HepG2 (cell line): ENCODE measurements around the gene SERPINE2. TPM values are rescaled to one million over a fixed set of nuclear protein-coding genes. Genes with fewer than 3 reads are reported as not detected.

ENCODE experiments used
- ATAC-seq: fragments of 200-7000 bp; cut with Tn5 transposase; 3 replicates; pipeline ENCODE4 v1.9.1; 2020; ENCODE audit warnings: mild to moderate bottlenecking, moderate library complexity
- BruUV-seq: library from RNA; stranded (reverse); fragments of 400-500 nt; replicated peaks from 2 replicates; lab custom pipeline; 2021; lab: Mats Ljungman, UMichigan
- CTCF ChIA-PET: fragments of 300-600 bp; formaldehyde crosslinking; extraction: SDS; loops from one replicate; lab custom pipeline; 2021; ENCODE audit warnings: low total read pairs, inconsistent platforms, low intra/inter-chr PET ratio; lab: Yijun Ruan, JAX
- POLR2A ChIA-PET: fragments of 350-600 bp; sonication (Branson Sonifier 250); formaldehyde crosslinking; loops from one replicate; lab custom pipeline; 2020; ENCODE audit warnings: antibody characterized with exemption, inconsistent platforms; lab: Yijun Ruan, JAX
- DNase-seq: peaks from one replicate; pipeline ENCODE4 v3.0.0-alpha.2; 2015; ENCODE audit warnings: low spot score
- FAIRE-seq: peaks from 3 replicates; lab custom pipeline; 2011; peaks lifted over from hg19 to GRCh38; lab: Jason Lieb, UNC
- H2AFZ ChIP-seq: one replicate; pipeline ENCODE4 v1.6.1; 2011; ENCODE audit warnings: low read length, inconsistent platforms
- H3K27ac ChIP-seq: fragments of 300-600 bp; 3 replicates; pipeline ENCODE4 v1.8.0; 2011; ENCODE audit warnings: mixed run types, mild to moderate bottlenecking, mixed read lengths, low read length, inconsistent platforms; ENCODE audit not compliant: insufficient read depth; ENCODE audit errors: extremely low read length
- H3K27me3 ChIP-seq, 2 experiments: fragments of 200-600 bp in 1 of 2; 2 replicates in 1 of 2; 3 replicates in 1 of 2; pipeline versions ENCODE4 v1.6.0 to v1.8.0; 2011; ENCODE audit warnings: low read length in 2 of 2, mild to moderate bottlenecking in 2 of 2, moderate library complexity in 2 of 2, inconsistent platforms in 1 of 2; ENCODE audit not compliant: insufficient read depth in 2 of 2, control insufficient read depth in 1 of 2
- H3K36me3 ChIP-seq, 2 experiments: fragments of 200-600 bp in 1 of 2; replicated peaks in 1 of 2; 2 replicates in 1 of 2; 3 replicates in 1 of 2; pipeline versions ENCODE4 v1.5.1 to v1.8.0; 2011; ENCODE audit warnings: low read length in 2 of 2, inconsistent platforms in 1 of 2; ENCODE audit not compliant: insufficient read depth in 2 of 2, control insufficient read depth in 1 of 2
- H3K4me1 ChIP-seq: 2 replicates; pipeline ENCODE4 v1.5.1; 2012; ENCODE audit warnings: low read length, inconsistent platforms; ENCODE audit not compliant: insufficient read depth
- H3K4me2 ChIP-seq: 2 replicates; pipeline ENCODE4 v1.6.0; 2011; ENCODE audit warnings: low read depth, low read length, inconsistent platforms
- H3K4me3 ChIP-seq, 3 experiments: fragments of 200-600 bp in 1 of 3; sonication (generic), shearing (Covaris generic) in 1 of 3; replicated peaks in 1 of 3; 2 replicates each; pipeline ENCODE4 v1.5.1; 2011 to 2016; ENCODE audit warnings: low read length in 3 of 3, inconsistent platforms in 2 of 3, low read depth in 2 of 3, mild to moderate bottlenecking in 2 of 3, control low read depth in 1 of 3, mixed read lengths in 1 of 3; ENCODE audit not compliant: insufficient read depth in 1 of 3
- H3K79me2 ChIP-seq: one replicate; pipeline ENCODE4 v1.6.1; 2011; ENCODE audit warnings: low read length, inconsistent platforms; ENCODE audit not compliant: insufficient read depth
- H3K9ac ChIP-seq: 2 replicates; pipeline ENCODE4 v1.6.0; 2011; ENCODE audit warnings: mild to moderate bottlenecking, low read depth, low read length, inconsistent platforms; ENCODE audit not compliant: insufficient read depth
- H3K9me3 ChIP-seq: 2 replicates; pipeline ENCODE4 v1.5.1; 2012; ENCODE audit warnings: mild to moderate bottlenecking, low read length
- H4K20me1 ChIP-seq: 2 replicates; pipeline ENCODE4 v1.6.0; 2011; ENCODE audit warnings: inconsistent platforms, mild to moderate bottlenecking, low read length, moderate library complexity; ENCODE audit not compliant: insufficient read depth
- CC2D1A ChIP-seq: sonication (generic); formaldehyde crosslinking; IDR thresholded peaks from 2 replicates; pipeline ENCODE4 v1.8.1; 2023; ENCODE audit warnings: mild to moderate bottlenecking, missing genetic modification reagents
- CEBPB ChIP-seq: IDR thresholded peaks from 2 replicates; pipeline ENCODE4 v1.6.1; 2011; ENCODE audit warnings: low read depth, low read length, improper control_type of control experiment, borderline replicate concordance
- CERS6 ChIP-seq: sonication (generic); formaldehyde crosslinking; IDR thresholded peaks from 2 replicates; pipeline ENCODE4 v1.5.0; 2020; ENCODE audit warnings: missing genetic modification reagents
- FOSL2 ChIP-seq: sonication (generic); formaldehyde crosslinking; IDR thresholded peaks from 2 replicates; pipeline ENCODE4 v1.4.0; 2020; ENCODE audit warnings: missing genetic modification reagents
- HNF1A ChIP-seq, 2 experiments: sonication (generic) in 1 of 2; formaldehyde crosslinking in 1 of 2; IDR thresholded peaks; 2 replicates each; pipeline versions ENCODE4 v1.4.0 to v1.6.1; 2016 to 2020; ENCODE audit warnings: borderline replicate concordance in 1 of 2, low read depth in 1 of 2, mild to moderate bottlenecking in 1 of 2, missing genetic modification reagents in 1 of 2
- MED8 ChIP-seq: sonication (generic); formaldehyde crosslinking; IDR thresholded peaks from 2 replicates; pipeline ENCODE4 v1.8.1; 2023; ENCODE audit warnings: mild to moderate bottlenecking, missing genetic modification reagents; ENCODE audit not compliant: insufficient replicate concordance
- WGBS: methylation state at CpG from one replicate; pipeline ENCODE4 v1.1.6; 2017; ENCODE audit warnings: low lambda C conversion rate; 5-methylcytosine and 5-hydroxymethylcytosine counted together
- in situ Hi-C: cut with HindIII; loops from 2 replicates; pipeline ENCODE4 v1.10.0; 2017; ENCODE audit warnings: low pct_unique_long_range_greater_than_20kb; ENCODE audit not compliant: extremely low pct_ligation_motif_present
- intact Hi-C: fragments of 100-400 bp; cut with micrococcal nuclease; formaldehyde crosslinking; loops from one replicate; pipeline ENCODE4 v1.10.0; 2022; ENCODE audit not compliant: unreplicated experiment
- polyA plus RNA-seq, 8 experiments: library from polyadenylated mRNA; depleted of rRNA in 3 of 8; stranded (reverse) in 7 of 8; unstranded in 1 of 8; fragments of >200 nt; fragmentation: Illumina TruSeq in 4 of 8; extraction: Trizol in 4 of 8; gene quantifications; 2 replicates each; pipeline versions ENCODE4 v1.2.1 to v1.2.3, GENCODE V29; 2011 to 2016; ENCODE audit warnings: low read depth in 4 of 8, missing spikeins in 1 of 8, mixed read lengths in 1 of 8; ENCODE audit not compliant: insufficient read depth in 1 of 8
- total RNA-seq, 5 experiments: library from RNA; depleted of rRNA; stranded (reverse); fragments of >200 nt; fragmentation: Illumina TruSeq; extraction: Trizol; gene quantifications; 2 replicates each; pipeline ENCODE4 v1.2.3, GENCODE V29; 2016; ENCODE audit warnings: low read depth in 1 of 5

Gene SERPINE2
- total and polyA plus RNA-seq, 2 of the 13 experiments (the other 11 are each of a cell fraction or from before 2014, with no cell fraction given): 7.9 to 18.1 TPM

GRCh38 chr2:223950448-223951347 lies 88.4 kb downstream of the SERPINE2 start:
- Histone ChIP-seq H3K9me3 (no peaks in the 10 kb centered on the region), H4K20me1 (no peaks in the 10 kb centered on the region), H3K4me1 (peaks cover 29% of the 10 kb centered on the region), H3K4me2 (no peak overlapping the region), H3K4me3 (no peak overlapping the region), H3K79me2 (no peaks in the 10 kb centered on the region), H3K36me3 (no peaks in the 10 kb centered on the region), H3K27me3 (no peaks in the 10 kb centered on the region), H2AFZ (no peak overlapping the region), H3K27ac (no peak overlapping the region), H3K9ac (no peak overlapping the region)
- peak; percentile 25; the same call in 2 of the 3 replicates for ATAC-seq
- intact Hi-C loops: no loop called here
- DNase-seq: no peak
- WGBS: 79% methylated on average over 3 of the region's 3 CpGs
- in situ Hi-C loops: no loop called here
- TF ChIP-seq CC2D1A (CRISPR knock-in tag) (0 out of 2 replicates have a peak, but pooled peaks have one; percentile 18), CEBPB (peak; percentile 71; the same call in 1 of the 2 replicates), HNF1A (IDR thresholded peaks at IDR 0.05; ENCODE audit: low read depth) (no peak), HNF1A (CRISPR knock-in tag; IDR thresholded peaks at IDR 0.05; ENCODE audit: borderline replicate concordance) (no peak), MED8 (CRISPR knock-in tag) (no peak), FOSL2 (CRISPR knock-in tag) (peak; percentile 35), CERS6 (CRISPR knock-in tag) (no peak)
- ChIA-PET POLR2A (interaction anchor here (0.7 to 1.2 kb wide), 2 partner anchors 20 to 200 kb away, joined by 3 to 6 read pairs; no protein-coding TSS in a partner anchor), CTCF (no interaction called here)
- peak; percentile 46 for FAIRE-seq
- BruUV-seq: no TSS peak
